Left cardiac atrium (tissue), 4 donors: Measurements from ENCODE around the gene PDCD1. TPM values are rescaled to one million over a fixed set of nuclear protein-coding genes. Genes with fewer than 3 reads are reported as not detected.
"Not testable (repeated sequence)": the region's sequence is repeated elsewhere in the genome, so short reads cannot be mapped to it uniquely, and the experiment has no call there.

Source experiments
- ATAC-seq, 2 donors: fragments of 200-7000 bp; cut with Tn5 transposase; one replicate each; pipeline ENCODE4 v1.9.1; 2020; ENCODE audit warnings: mild to moderate bottlenecking in 2 of 2, moderate library complexity in 2 of 2
- DNase-seq: peaks from one replicate; pipeline ENCODE4 v3.0.0-alpha.2; 2020
- intact Hi-C, 2 donors: fragments of 100-400 bp; cut with DNase I; formaldehyde crosslinking; loops; one replicate each; pipeline versions ENCODE4 v1.14.1 to v1.15.1; 2022 to 2023
- total RNA-seq, 2 donors: library from RNA; stranded (reverse); fragmentation: NEBNext Ultra II Directional; extraction: Animal tissue kit (Norgen Biotek cat#: 25700); gene quantifications; one replicate each; pipeline ENCODE4 v1.2.1, GENCODE V29; 2021
- donor health status: DM: no; HTN: yes; CAD: no.
- donor health status: DM: no; HTN: yes; CAD: no; lungs with severe emphysema.
- donor health status: DM: yes; HTN: yes; CAD: no.
- donor health status: Dilated cardiomyopathy.

The PDCD1 gene
- total RNA-seq, 2 donors from 2014 or later = 1.2 to 1.5 TPM

DNA sequence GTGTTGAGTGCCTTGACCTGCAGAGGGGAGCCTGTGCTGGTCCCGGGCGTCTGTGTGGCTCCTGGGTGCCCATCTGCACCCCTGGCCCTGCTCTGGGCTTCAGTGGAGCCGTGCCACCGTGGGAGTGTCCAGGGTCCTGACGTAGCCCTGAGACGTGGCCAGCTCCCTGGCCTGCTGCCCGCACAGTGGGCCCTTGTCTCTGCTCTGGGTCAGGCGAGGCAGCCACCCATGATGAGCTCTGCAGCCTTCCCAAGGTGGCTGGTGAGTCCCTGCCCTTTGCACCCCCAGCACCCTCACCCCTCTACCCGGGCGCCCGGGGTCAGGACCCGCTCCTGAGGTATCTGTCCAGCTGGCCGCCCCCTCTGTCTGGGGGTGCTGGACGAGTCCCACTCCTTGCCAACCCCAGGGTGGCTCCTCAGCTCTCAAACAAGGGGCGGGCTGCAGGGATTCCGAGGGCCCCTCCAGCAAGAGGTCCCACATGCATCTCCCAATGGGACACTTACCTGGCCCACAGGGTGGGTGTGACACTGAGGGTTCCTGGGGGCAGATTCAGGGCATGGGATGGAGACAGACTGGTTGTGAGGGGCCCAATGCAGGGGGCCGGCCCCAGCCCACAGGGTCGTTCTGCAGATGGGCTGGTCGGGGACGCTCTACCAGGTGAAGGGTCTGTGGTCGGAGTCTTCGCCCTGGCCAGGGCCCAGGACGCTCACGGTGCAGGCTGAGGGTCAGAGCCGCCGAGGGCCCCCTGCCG lies 47.3 kb downstream of the PDCD1 start:
- intact Hi-C loops = no loop called here
- ATAC-seq (peak; percentile 84 to 88), DNase-seq (peak; percentile 70)

DNA sequence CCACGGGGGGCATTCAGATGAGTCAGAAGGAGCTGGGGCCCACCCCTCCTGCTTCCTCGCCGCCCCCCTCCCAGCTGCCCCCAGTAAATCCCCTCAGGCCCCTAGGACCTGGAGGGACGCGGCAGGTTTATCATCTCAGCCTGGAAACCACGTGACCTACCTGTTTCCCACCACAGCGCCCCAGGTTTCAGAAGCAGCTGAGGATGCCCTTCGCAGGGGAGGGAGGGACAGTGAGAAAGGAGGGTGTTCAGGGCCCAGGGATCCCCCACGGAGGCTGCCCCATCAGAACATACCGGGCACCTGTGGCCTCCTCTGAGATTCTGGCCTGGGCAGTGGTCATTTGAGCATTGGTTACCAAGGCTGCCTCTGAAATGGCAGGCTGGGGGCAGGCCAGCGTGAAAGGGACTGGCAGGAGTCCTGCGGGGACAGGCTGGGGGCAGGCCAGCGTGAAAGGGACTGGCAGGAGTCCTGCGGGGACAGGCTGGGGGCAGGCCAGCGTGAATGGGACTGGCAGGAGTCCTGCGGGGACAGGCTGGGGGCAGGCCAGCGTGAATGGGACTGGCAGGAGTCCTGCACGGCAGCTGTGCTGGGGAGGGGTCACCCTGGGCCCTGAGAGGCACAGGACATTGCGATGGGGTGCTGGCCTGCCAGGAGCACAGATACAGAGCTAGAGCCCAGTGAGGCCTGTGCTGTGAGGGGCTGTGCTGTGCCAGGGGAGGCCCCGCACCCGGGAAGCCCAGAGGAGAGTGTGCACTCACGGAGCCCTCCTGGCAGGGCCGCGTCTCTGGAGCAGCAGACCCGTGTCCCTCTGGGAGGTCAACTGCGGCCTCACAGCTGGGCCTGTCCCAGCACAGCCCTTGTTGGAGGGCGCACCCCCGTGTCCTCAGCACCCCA lies 48.1 kb downstream of the PDCD1 start:
- intact Hi-C loops = no loop called here
- DNase-seq (peak; percentile 37), ATAC-seq (peak; percentile 76 to 82)

DNA sequence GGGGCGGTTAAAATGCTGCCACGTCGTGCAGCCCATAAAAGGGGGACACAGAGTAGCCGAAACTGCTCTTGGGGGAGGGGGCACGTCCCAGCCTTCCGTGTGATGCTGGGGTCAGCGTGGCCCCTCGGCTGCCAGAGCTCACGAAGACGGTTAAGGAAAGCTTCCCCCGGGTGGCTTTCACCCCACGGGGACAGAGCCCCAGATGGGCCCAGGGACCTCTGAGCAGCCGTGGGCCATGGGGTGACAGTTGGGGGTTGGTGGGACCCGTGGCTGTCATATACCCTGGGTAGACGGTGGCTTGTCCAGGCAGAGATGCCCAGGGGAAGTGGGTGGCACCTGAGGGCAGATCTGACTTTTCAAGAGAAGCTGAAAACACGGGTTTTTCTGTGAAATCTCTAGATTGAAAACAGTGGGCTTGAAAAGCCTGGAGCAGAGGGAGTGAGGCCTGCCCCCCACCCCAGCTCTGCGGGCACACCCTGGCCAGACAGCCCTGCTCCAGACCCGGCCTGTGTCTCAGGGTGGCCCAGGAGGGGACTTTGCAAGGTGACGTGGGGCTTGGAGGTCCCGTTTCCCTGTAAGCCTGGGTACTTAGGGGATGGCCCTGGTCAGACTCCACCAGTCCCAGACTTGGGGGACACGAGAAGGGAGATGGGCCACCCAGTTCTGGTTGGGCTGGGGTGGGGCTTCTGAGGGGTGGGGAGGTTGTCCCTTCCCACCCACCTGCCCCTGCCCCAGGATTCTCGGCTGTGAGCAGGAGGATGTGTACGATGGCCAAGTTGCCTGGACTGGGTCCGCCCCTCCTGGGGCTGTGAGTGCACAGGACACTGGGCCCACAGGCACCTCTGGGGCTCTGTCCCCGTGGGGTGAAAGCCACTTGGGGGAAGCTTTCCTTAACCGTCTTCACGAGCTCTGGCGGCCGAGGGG lies 49.0 kb downstream of the PDCD1 start:
- intact Hi-C loops = no loop called here
- ATAC-seq (no peak), DNase-seq (peak; percentile 22)

DNA sequence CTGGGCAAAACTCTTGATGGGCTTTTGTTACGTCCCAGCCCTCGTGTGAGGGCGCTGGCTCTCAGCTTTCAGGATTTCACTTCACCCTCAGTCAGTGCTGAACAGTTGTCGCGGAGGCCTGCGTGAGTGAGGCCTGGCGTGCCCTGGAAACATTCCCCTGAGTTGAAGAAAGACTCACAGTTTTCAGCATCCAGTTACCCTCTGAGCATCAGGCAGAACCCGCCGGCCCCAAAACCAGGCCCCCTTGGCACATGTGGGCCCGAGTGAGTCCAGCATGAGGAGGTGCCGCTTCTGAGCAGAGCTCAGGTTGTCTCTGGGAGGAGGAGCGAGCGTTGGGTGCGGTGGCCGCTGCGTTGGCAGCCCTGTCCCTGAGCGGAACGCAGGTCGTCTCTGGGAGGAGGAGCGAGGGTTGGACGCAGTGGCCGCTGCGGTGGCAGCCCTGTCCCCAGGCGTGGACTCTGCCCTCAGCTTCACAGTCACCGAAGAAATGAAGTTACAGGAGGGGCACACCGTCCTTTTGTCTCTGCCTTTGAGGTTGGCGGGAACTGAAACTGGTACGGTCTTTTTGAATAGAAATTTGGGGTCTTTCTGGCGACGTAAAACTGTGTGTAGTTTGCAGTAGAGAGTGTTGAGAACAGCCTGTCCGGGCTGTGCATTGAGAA lies 49.8 kb downstream of the PDCD1 start, which contains the start of gene NEU4:
NEU4 (plus strand) TSS at position 473 of the 662 bp plus-strand sequence. CDS start 5,292 bp downstream, outside the sequence.
- peak; percentile 13 for DNase-seq
- ATAC-seq = no peak
- intact Hi-C loops = no loop called here

DNA sequence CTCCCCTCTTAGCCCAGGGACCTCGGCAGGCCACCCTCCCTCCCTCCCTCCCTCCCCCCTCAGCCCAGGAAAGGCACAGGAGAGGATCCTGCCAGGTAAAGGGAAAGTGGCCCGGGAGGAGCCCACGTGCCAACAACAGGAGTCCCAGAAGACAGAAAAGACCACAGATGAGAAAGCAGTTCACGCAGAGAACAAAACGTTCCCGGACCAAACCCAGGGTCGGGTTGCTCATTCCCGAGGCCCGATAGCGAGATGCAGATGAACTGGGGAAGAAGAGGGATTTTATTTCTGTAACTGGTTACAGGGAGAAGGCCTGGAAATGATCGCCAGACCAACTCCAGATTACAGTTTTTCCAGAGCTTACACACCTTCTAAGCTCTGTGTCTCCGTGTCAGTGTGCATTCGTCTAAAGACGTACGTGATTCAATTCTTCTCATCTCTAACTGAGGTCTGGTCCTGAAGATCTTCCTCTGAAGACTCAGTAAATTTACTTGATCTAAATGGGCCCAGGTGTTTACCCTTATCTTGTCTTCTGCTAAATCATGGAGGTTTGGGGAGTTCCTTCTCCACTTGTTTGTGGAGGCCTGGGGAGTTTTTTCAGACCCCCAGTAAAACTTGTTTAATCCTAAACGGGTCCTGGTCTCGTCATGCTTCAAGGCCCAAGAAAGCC lies 50.5 kb downstream of the PDCD1 start:
- intact Hi-C loops = no loop called here
- ATAC-seq (no peak), DNase-seq (peak; percentile 13)

DNA sequence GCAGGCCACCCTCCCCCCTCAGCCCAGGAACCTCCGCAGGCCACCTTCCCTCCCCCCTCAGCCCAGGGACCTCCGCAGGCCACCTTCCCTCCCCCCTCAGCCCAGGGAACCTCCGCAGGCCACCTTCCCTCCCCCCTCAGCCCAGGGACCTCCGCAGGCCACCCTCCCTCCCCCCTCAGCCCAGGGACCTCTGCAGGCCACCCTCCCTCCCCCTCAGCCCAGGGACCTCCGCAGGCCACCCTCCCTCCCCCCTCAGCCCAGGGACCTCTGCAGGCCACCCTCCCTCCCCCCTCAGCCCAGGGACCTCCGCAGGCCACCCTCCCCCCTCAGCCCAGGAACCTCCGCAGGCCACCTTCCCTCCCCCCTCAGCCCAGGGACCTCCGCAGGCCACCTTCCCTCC lies 52.5 kb downstream of the PDCD1 start:
- intact Hi-C loops, ATAC-seq, DNase-seq: not testable (repeated sequence)

DNA sequence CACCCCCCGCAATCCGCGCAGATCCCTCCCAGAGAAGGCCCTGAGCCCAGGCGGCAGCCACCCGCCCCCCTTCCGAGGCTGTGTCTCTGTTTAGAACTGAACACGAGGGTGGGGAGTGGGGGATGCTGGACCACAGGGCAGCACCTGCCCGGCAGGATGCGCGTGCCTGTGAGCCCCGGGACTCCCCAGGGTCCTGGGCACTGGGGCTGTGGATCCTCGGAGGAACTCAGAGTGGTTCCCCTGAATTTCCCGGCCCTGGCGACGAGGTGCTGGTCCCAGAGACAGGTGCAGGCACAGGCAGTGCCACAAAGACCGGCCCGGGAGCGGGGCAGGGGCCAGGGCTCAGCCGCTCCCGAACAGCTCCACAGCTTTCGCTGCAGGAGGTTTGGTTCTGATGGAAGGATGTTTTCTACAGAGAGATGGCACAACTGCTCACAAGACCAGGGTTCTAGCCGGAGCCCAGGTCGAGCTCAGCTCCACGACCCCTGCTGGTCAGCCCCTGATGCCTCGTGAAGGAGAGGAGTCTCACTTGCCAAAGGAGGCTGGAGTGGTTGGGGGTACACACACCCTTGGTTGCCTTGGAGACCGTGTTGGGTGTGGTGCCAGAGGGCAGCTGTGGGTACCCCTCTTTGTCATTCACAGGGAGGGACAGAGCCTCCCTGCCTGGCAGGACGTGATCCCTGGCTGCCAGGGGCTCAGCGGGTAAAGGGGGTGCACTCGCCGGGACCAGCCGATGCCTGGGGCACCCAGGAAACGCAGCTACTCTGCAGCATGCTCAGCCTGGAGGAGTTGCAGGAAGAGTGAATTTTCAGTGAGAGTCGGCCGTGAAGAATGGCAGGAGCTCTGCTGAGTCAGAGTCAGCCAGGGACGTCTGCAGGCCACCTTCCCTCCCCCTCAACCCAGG lies 54.1 kb downstream of the PDCD1 start:
- intact Hi-C loops = no loop called here
- peak; percentile 2 to 28 for ATAC-seq
- DNase-seq = peak; percentile 30

DNA sequence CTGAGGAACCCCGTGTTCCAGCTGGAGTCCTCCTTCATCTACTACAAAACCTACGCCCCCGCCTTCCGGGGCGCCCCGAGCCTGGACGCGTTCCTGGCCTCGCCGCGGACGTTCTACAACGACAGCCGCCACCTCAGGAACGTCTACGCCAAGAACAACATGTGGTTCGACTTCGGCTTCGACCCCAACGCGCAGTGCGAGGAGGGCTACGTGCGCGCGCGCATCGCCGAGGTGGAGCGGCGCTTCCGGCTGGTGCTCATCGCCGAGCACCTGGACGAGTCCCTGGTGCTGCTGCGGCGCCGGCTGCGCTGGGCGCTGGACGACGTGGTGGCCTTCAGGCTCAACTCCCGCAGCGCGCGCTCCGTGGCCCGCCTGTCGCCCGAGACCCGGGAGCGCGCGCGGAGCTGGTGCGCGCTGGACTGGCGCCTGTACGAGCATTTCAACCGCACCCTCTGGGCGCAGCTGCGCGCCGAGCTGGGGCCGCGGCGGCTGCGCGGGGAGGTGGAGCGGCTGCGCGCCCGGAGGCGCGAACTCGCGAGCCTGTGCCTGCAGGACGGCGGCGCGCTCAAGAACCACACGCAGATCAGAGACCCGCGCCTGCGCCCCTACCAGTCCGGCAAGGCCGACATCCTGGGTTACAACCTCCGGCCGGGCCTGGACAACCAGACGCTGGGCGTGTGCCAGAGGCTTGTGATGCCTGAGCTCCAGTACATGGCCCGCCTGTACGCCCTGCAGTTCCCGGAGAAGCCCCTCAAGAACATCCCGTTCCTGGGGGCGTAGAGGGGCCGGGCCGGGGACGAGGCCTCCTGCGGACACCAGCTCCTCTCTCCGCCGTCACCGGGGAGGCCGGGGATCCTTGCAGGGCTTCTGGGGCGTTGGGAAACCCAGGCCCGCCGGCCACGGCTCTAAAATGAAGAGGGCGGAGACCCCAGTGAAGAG lies 55.0 kb downstream of the PDCD1 start:
- DNase-seq = peak; percentile 69
- ATAC-seq = peak; percentile 68 to 83
- intact Hi-C loops = no loop called here

DNA sequence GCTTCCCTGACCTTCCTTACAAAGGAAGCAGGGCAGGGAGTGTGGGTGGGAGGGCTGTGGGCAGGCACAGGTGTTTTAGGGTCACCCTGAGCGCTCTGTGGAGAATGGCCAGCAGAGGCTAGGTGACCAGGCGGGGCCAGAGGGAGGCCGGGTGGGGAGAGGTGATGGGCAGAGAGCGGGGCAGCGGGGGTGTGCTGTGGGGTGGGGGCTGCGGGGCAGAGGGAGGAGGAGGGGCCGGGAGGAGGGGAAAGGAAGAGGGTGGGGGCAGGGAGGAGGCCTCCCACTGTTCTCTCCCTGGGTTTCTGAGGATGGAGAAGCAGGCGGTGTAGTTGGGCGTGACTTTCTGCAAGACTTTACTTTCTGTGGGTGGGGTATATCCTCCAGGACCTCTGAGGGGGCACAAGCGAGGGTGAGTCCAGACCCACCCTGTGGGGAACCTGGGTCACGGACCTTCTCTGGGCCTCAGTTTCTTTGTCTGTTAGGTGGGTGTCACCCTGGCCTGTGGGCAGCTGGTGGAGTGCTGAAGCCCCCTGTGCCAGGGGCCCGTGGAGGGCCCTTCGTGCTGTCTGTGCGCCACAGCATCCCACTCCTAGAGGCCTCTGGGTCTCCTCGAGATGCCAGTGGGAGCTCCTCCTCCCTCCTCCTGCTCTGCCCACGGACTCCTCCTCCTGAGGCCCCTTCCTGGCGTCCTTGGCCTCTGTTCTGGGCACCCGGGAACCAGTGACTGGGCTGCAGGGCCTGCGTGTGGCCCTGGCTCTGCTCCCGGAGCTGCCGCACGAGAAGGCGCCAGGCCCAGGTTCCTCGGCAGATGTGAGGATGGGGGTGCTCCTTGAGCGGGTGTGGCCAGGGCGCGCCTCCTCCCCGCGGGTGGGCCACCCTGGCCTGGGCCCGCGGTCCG lies 56.0 kb downstream of the PDCD1 start:
- intact Hi-C loops = no loop called here
- peak; percentile 15 for DNase-seq
- no peak for ATAC-seq

DNA sequence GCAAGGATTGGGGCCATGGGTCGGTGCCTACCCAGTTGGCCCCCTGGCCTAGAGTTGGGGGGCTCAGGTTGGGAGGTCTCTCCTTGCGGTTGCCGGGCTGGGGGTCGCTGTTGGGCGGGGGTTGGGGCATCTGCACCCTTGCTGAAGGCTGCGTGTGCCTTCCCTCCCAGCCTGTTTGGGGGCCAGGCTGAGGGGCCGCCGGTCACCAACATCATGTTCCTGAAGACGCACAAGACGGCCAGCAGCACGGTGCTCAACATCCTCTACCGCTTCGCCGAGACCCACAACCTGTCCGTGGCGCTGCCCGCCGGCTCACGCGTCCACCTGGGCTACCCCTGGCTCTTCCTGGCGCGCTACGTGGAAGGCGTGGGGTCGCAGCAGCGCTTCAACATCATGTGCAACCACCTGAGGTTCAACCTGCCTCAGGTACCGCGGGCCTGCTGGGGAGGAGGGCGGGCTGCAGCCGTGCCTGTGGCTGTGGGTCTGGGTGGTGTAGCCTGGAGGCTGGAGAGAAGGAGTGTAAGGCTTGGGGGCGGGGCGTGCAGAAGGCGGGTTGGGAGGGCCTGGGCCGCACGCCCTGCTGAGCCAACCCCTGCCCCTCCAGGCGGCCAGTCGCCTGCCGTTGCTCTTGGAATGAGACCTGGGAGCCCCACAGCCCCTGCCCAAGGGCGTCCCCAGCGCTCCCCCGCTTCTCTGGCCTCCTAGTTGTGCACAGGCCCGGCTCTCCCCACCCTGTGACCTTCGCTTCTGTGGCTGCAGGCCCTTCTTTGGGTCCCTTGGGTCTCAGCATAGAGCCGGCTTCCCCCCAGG lies 56.9 kb downstream of the PDCD1 start:
- peak in 1 of 2 donors; percentile 44 for ATAC-seq
- intact Hi-C loops = no loop called here
- peak; percentile 16 for DNase-seq

DNA sequence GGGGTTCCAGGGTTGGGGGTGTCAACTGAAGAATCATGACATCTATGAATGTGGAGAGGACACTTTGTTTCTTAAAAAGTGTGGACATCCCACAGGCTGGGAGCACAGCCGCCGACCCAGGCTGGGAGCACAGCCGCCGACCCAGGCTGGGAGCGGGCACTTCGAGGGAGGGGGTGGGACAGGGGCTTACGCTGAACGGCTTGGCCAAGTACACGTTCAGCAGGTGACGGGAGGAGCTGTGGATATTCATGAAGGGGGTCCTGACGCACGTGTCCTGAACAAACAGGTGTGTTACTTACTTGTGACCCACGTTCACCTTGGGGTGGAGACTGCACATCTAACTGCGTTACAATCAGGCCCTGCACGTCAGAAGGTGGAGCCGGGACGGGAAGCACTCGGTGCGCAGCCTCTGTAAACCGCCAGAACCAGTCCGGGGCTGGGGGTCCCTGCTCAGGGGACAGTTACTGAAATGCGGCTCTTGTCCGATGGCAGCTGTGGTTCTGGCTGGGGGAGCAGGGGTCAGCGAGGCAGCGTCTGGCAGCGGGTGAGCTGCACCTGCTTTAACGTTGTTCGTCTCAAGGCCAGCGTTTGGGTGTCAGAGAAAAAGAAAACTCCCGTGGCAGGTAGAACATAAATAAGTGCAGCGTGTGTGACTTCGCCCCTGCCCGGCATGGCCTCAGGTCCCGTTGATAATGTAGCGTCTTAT lies 58.3 kb downstream of the PDCD1 start:
- DNase-seq, ATAC-seq, intact Hi-C loops: not testable (repeated sequence)
